HepG2 (cell line): ENCODE measurements around the gene FOSB. TPM values are rescaled to one million over a fixed set of nuclear protein-coding genes. Genes with fewer than 3 reads are reported as not detected.

Experiments used
- ARID4A ChIP-seq: sonication (generic); formaldehyde crosslinking; IDR thresholded peaks from 2 replicates; pipeline ENCODE4 v1.5.0; 2020; ENCODE audit warnings: mild to moderate bottlenecking, missing genetic modification reagents, borderline replicate concordance
- CEBPB ChIP-seq: IDR thresholded peaks from 2 replicates; pipeline ENCODE4 v1.6.1; 2011; ENCODE audit warnings: low read depth, low read length, improper control_type of control experiment, borderline replicate concordance
- NCOA5 ChIP-seq: sonication (generic); formaldehyde crosslinking; IDR thresholded peaks from 2 replicates; pipeline ENCODE4 v1.4.0; 2020; ENCODE audit warnings: missing genetic modification reagents
- PATZ1 ChIP-seq: sonication (generic); formaldehyde crosslinking; IDR thresholded peaks from 2 replicates; pipeline ENCODE4 v1.4.0; 2020; ENCODE audit warnings: missing genetic modification reagents
- SIN3A ChIP-seq: IDR thresholded peaks from 2 replicates; pipeline ENCODE4 v1.6.1; 2011; ENCODE audit warnings: low read depth, mild to moderate bottlenecking, control low read depth, low read length, borderline replicate concordance
- SP5 ChIP-seq: IDR thresholded peaks from 2 replicates; pipeline ENCODE4 v1.6.1; 2016; ENCODE audit warnings: low read depth, borderline replicate concordance
- ZFY ChIP-seq: sonication (generic); formaldehyde crosslinking; IDR thresholded peaks from 2 replicates; pipeline ENCODE4 v1.4.0; 2020; ENCODE audit warnings: missing genetic modification reagents
- ZNF34 ChIP-seq: sonication (generic); formaldehyde crosslinking; IDR thresholded peaks from 2 replicates; pipeline ENCODE4 v1.4.0; 2020; ENCODE audit warnings: mild to moderate bottlenecking, missing genetic modification reagents, borderline replicate concordance
- ZNF546 ChIP-seq: sonication (generic); formaldehyde crosslinking; conservative IDR thresholded peaks from 2 replicates; pipeline ENCODE4 v1.8.1; 2023; ENCODE audit warnings: mild to moderate bottlenecking, missing genetic modification reagents
- polyA plus RNA-seq, 8 experiments: library from polyadenylated mRNA; depleted of rRNA in 3 of 8; stranded (reverse) in 7 of 8; unstranded in 1 of 8; fragments of >200 nt; fragmentation: Illumina TruSeq in 4 of 8; extraction: Trizol in 4 of 8; gene quantifications; 2 replicates each; pipeline versions ENCODE4 v1.2.1 to v1.2.3, GENCODE V29; 2011 to 2016; ENCODE audit warnings: low read depth in 4 of 8, missing spikeins in 1 of 8, mixed read lengths in 1 of 8; ENCODE audit not compliant: insufficient read depth in 1 of 8
- total RNA-seq, 5 experiments: library from RNA; depleted of rRNA; stranded (reverse); fragments of >200 nt; fragmentation: Illumina TruSeq; extraction: Trizol; gene quantifications; 2 replicates each; pipeline ENCODE4 v1.2.3, GENCODE V29; 2016; ENCODE audit warnings: low read depth in 1 of 5
- TF ChIP-seq, protein P1 (sequence below): sonication (generic); formaldehyde crosslinking; IDR thresholded peaks from 2 replicates; pipeline ENCODE4 v1.4.0; 2020; ENCODE audit warnings: missing genetic modification reagents, borderline replicate concordance
- TF ChIP-seq, protein P2 (sequence below): sonication (generic); formaldehyde crosslinking; IDR thresholded peaks from 2 replicates; pipeline ENCODE4 v1.9.0; 2022; ENCODE audit warnings: missing genetic modification reagents, mild to moderate bottlenecking, borderline replicate concordance
- TF ChIP-seq, protein P3 (sequence below): sonication (generic); IDR thresholded peaks from 2 replicates; pipeline ENCODE4 v1.6.1; 2016; ENCODE audit warnings: low read depth, borderline replicate concordance

Gene FOSB
- total and polyA plus RNA-seq, 2 of the 13 experiments (the other 11 are each of a cell fraction or from before 2014, with no cell fraction given), result 2.8 to 6.0 TPM

GRCh38 chr19:45508417-45508860, 40.6 kb downstream of the FOSB start (continued):
- TF ChIP-seq, protein P1, sequence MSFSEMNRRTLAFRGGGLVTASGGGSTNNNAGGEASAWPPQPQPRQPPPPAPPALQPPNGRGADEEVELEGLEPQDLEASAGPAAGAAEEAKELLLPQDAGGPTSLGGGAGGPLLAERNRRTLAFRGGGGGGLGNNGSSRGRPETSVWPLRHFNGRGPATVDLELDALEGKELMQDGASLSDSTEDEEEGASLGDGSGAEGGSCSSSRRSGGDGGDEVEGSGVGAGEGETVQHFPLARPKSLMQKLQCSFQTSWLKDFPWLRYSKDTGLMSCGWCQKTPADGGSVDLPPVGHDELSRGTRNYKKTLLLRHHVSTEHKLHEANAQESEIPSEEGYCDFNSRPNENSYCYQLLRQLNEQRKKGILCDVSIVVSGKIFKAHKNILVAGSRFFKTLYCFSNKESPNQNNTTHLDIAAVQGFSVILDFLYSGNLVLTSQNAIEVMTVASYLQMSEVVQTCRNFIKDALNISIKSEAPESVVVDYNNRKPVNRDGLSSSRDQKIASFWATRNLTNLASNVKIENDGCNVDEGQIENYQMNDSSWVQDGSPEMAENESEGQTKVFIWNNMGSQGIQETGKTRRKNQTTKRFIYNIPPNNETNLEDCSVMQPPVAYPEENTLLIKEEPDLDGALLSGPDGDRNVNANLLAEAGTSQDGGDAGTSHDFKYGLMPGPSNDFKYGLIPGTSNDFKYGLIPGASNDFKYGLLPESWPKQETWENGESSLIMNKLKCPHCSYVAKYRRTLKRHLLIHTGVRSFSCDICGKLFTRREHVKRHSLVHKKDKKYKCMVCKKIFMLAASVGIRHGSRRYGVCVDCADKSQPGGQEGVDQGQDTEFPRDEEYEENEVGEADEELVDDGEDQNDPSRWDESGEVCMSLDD (CRISPR knock-in tag), result peak; percentile 18; the same call in 1 of the 2 replicates
- TF ChIP-seq, protein P2, sequence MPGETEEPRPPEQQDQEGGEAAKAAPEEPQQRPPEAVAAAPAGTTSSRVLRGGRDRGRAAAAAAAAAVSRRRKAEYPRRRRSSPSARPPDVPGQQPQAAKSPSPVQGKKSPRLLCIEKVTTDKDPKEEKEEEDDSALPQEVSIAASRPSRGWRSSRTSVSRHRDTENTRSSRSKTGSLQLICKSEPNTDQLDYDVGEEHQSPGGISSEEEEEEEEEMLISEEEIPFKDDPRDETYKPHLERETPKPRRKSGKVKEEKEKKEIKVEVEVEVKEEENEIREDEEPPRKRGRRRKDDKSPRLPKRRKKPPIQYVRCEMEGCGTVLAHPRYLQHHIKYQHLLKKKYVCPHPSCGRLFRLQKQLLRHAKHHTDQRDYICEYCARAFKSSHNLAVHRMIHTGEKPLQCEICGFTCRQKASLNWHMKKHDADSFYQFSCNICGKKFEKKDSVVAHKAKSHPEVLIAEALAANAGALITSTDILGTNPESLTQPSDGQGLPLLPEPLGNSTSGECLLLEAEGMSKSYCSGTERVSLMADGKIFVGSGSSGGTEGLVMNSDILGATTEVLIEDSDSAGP (CRISPR knock-in tag), result 0 out of 2 replicates have a peak, but pooled peaks have one; percentile 44
- TF ChIP-seq SIN3A (0 out of 2 replicates have a peak, but pooled peaks have one; percentile 37), CEBPB (no peak), ZNF546 (CRISPR knock-in tag) (no peak), PATZ1 (peak; percentile 73), ARID4A (CRISPR knock-in tag) (0 out of 2 replicates have a peak, but pooled peaks have one; percentile 13), NCOA5 (CRISPR knock-in tag) (no peak), ZFY (peak; percentile 25; the same call in 1 of the 2 replicates), ZNF34 (CRISPR knock-in tag) (no peak), SP5 (CRISPR knock-in tag) (0 out of 2 replicates have a peak, but pooled peaks have one; percentile 34)
- TF ChIP-seq, protein P3, sequence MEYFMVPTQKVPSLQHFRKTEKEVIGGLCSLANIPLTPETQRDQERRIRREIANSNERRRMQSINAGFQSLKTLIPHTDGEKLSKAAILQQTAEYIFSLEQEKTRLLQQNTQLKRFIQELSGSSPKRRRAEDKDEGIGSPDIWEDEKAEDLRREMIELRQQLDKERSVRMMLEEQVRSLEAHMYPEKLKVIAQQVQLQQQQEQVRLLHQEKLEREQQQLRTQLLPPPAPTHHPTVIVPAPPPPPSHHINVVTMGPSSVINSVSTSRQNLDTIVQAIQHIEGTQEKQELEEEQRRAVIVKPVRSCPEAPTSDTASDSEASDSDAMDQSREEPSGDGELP, result peak; percentile 86; the same call in 1 of the 2 replicates
